HepG2 (cell line): Measurements from ENCODE around the gene NHSL1. TPM values are rescaled to one million over a fixed set of nuclear protein-coding genes. Genes with fewer than 3 reads are reported as not detected.

Experiments used
- ATF6 ChIP-seq: sonication (generic); formaldehyde crosslinking; conservative IDR thresholded peaks from 2 replicates; pipeline ENCODE4 v1.4.0; 2020; ENCODE audit warnings: missing genetic modification reagents
- ATRX ChIP-seq: sonication (generic); formaldehyde crosslinking; IDR thresholded peaks from 2 replicates; pipeline ENCODE4 v1.4.0; 2020; ENCODE audit warnings: missing genetic modification reagents, borderline replicate concordance
- BCL6 ChIP-seq: IDR thresholded peaks from 2 replicates; pipeline ENCODE4 v1.6.1; 2016; ENCODE audit warnings: missing genetic modification reagents, missing compliant biosample characterization
- BCLAF1 ChIP-seq: fragments of 450-650 bp; IDR thresholded peaks from 2 replicates; pipeline ENCODE4 v1.6.1; 2017; ENCODE audit warnings: mild to moderate bottlenecking
- BRD4 ChIP-seq: sonication (generic); formaldehyde crosslinking; IDR thresholded peaks from 2 replicates; pipeline ENCODE4 v1.4.0; 2020; ENCODE audit warnings: missing genetic modification reagents
- DR1 ChIP-seq: sonication (generic); formaldehyde crosslinking; IDR thresholded peaks from 2 replicates; pipeline ENCODE4 v1.8.0; 2021; ENCODE audit warnings: mild to moderate bottlenecking, missing genetic modification reagents, inconsistent platforms
- HDAC6 ChIP-seq: fragments of 200-600 bp; sonication (generic); IDR thresholded peaks from 2 replicates; pipeline ENCODE4 v1.7.0; 2017; ENCODE audit warnings: mild to moderate bottlenecking, antibody characterized with exemption, low read length, low read depth
- HINFP ChIP-seq: sonication (generic); formaldehyde crosslinking; IDR thresholded peaks from 2 replicates; pipeline ENCODE4 v1.4.0; 2020; ENCODE audit warnings: low read depth, mild to moderate bottlenecking, missing genetic modification reagents
- NFE2L2 ChIP-seq: fragments of 150-350 bp; IDR thresholded peaks from 2 replicates; pipeline ENCODE4 v1.6.1; 2014; ENCODE audit warnings: low read length
- RBM39 ChIP-seq: fragments of 200-400 bp; formaldehyde crosslinking; IDR thresholded peaks from one replicate; pipeline ENCODE4 v1.6.1; 2018; ENCODE audit warnings: antibody characterized with exemption, mild to moderate bottlenecking, low read depth, low read length; ENCODE audit not compliant: poor library complexity, severe bottlenecking
- SMAD3 ChIP-seq: sonication (generic); formaldehyde crosslinking; IDR thresholded peaks from 2 replicates; pipeline ENCODE4 v1.4.0; 2020; ENCODE audit warnings: missing genetic modification reagents
- SPEN ChIP-seq: sonication (generic); formaldehyde crosslinking; IDR thresholded peaks from 2 replicates; pipeline ENCODE4 v1.5.1; 2020; ENCODE audit warnings: low read depth, mild to moderate bottlenecking, missing genetic modification reagents
- SRY ChIP-seq: sonication (generic); formaldehyde crosslinking; IDR thresholded peaks from 2 replicates; pipeline ENCODE4 v1.8.0; 2022; ENCODE audit warnings: mild to moderate bottlenecking, missing genetic modification reagents
- USF2 ChIP-seq, 2 experiments: sonication (generic) in 1 of 2; formaldehyde crosslinking in 1 of 2; IDR thresholded peaks; 2 replicates each; pipeline versions ENCODE4 v1.5.1 to v1.6.1; 2011 to 2020; ENCODE audit warnings: borderline replicate concordance in 1 of 2, low read depth in 1 of 2, low read length in 1 of 2, mild to moderate bottlenecking in 1 of 2, missing genetic modification reagents in 1 of 2, moderate library complexity in 1 of 2
- ZBTB49 ChIP-seq: sonication (generic); formaldehyde crosslinking; IDR thresholded peaks from 2 replicates; pipeline ENCODE4 v1.4.0; 2020; ENCODE audit warnings: missing genetic modification reagents, borderline replicate concordance
- ZC3H13 ChIP-seq: sonication (generic); formaldehyde crosslinking; IDR thresholded peaks from 2 replicates; pipeline ENCODE4 v1.8.1; 2023; ENCODE audit warnings: mild to moderate bottlenecking, missing genetic modification reagents, moderate library complexity
- polyA plus RNA-seq, 8 experiments: library from polyadenylated mRNA; depleted of rRNA in 3 of 8; stranded (reverse) in 7 of 8; unstranded in 1 of 8; fragments of >200 nt; fragmentation: Illumina TruSeq in 4 of 8; extraction: Trizol in 4 of 8; gene quantifications; 2 replicates each; pipeline versions ENCODE4 v1.2.1 to v1.2.3, GENCODE V29; 2011 to 2016; ENCODE audit warnings: low read depth in 4 of 8, missing spikeins in 1 of 8, mixed read lengths in 1 of 8; ENCODE audit not compliant: insufficient read depth in 1 of 8
- total RNA-seq, 5 experiments: library from RNA; depleted of rRNA; stranded (reverse); fragments of >200 nt; fragmentation: Illumina TruSeq; extraction: Trizol; gene quantifications; 2 replicates each; pipeline ENCODE4 v1.2.3, GENCODE V29; 2016; ENCODE audit warnings: low read depth in 1 of 5

NHSL1 gene
- total and polyA plus RNA-seq, 2 of the 13 experiments (the other 11 are each of a cell fraction or from before 2014, with no cell fraction given) = 24.9 to 53.6 TPM

- peak; percentile 23; the same call in 1 of the 2 replicates for TF ChIP-seq ZC3H13 (CRISPR knock-in tag)
- TF ChIP-seq ATRX (CRISPR knock-in tag) = no peak
- peak; percentile 63; the same call in 1 of the 2 replicates for TF ChIP-seq BCL6
- peak; percentile 63 for TF ChIP-seq SRY
- TF ChIP-seq ZBTB49 = no peak
- TF ChIP-seq ATF6 (CRISPR knock-in tag) = no peak
- TF ChIP-seq NFE2L2 = no peak
- peak; percentile 67; the same call in 1 of the 2 replicates for TF ChIP-seq SMAD3
- no peak for TF ChIP-seq USF2 (IDR thresholded peaks at IDR 0.05; ENCODE audit: low read depth, low read length)
- TF ChIP-seq USF2 (CRISPR knock-in tag; IDR thresholded peaks at IDR 0.05; ENCODE audit: borderline replicate concordance) = no peak
- TF ChIP-seq DR1 (CRISPR knock-in tag) = peak; percentile 44; the same call in 1 of the 2 replicates
- TF ChIP-seq SPEN (CRISPR knock-in tag) = peak; percentile 90
- TF ChIP-seq BCLAF1 = no peak
- no peak for TF ChIP-seq HINFP (CRISPR knock-in tag)
- TF ChIP-seq RBM39 = peak; percentile 93
- TF ChIP-seq BRD4 (CRISPR knock-in tag) = peak; percentile 51; the same call in 1 of the 2 replicates
- TF ChIP-seq HDAC6 = no peak
Observed at GRCh38 chr6:138403801-138404665, 95.3 kb downstream of the NHSL1 start, which contains the start of gene HEBP2 (continued).
